A673 (cell line): ENCODE measurements around the gene EXOC3L4. TPM values are rescaled to one million over a fixed set of nuclear protein-coding genes. Genes with fewer than 3 reads are reported as not detected.

Experiments
- BruUV-seq: library from RNA; stranded (reverse); fragments of 400-500 nt; replicated peaks from 2 replicates; lab custom pipeline; 2021; lab: Mats Ljungman, UMichigan
- CTCF ChIA-PET: fragments of 300-600 bp; sonication (Branson Sonifier 250); formaldehyde crosslinking; loops from one replicate; lab custom pipeline; 2022; ENCODE audit warnings: antibody characterized with exemption; lab: Charles Lee
- POLR2A ChIA-PET: fragments of 300-600 bp; sonication (Branson Sonifier 250); formaldehyde crosslinking; loops from one replicate; lab custom pipeline; 2022; ENCODE audit warnings: antibody characterized with exemption; ENCODE audit not compliant: low non-redundant PET; lab: Charles Lee
- DNase-seq: peaks from one replicate; pipeline ENCODE4 v3.0.0-alpha.2; 2015; ENCODE audit warnings: low spot score
- H3K27ac ChIP-seq: fragments of 200-600 bp; sonication (generic); 2 replicates; pipeline ENCODE4 v1.5.1; 2016; ENCODE audit warnings: mixed run types, low read depth, mild to moderate bottlenecking, mixed read lengths, antibody characterized with exemption, low read length; ENCODE audit not compliant: poor library complexity, severe bottlenecking
- H3K27me3 ChIP-seq: fragments of 200-600 bp; sonication (generic); replicated peaks from 2 replicates; pipeline ENCODE4 v1.6.1; 2017; ENCODE audit warnings: mixed run types, low read depth, mild to moderate bottlenecking, mixed read lengths, antibody characterized with exemption, low read length; ENCODE audit not compliant: insufficient read depth, poor library complexity
- H3K36me3 ChIP-seq: fragments of 200-600 bp; sonication (generic); 2 replicates; pipeline ENCODE4 v1.6.1; 2016; ENCODE audit warnings: mixed run types, mild to moderate bottlenecking, mixed read lengths, antibody characterized with exemption, low read length; ENCODE audit not compliant: insufficient read depth, poor library complexity, severe bottlenecking
- H3K4me1 ChIP-seq: fragments of 200-600 bp; sonication (generic); 2 replicates; pipeline ENCODE4 v1.6.1; 2017; ENCODE audit warnings: mixed run types, mild to moderate bottlenecking, mixed read lengths, antibody characterized with exemption, low read length; ENCODE audit not compliant: insufficient read depth, poor library complexity, severe bottlenecking
- H3K4me3 ChIP-seq: fragments of 200-600 bp; sonication (generic); 2 replicates; pipeline ENCODE4 v1.5.1; 2016; ENCODE audit warnings: low read depth, mixed run types, mild to moderate bottlenecking, mixed read lengths, low read length; ENCODE audit not compliant: poor library complexity, severe bottlenecking
- H3K9me3 ChIP-seq: fragments of 200-600 bp; sonication (generic); 2 replicates; pipeline ENCODE4 v1.6.1; 2016; ENCODE audit warnings: mixed run types, low read depth, mild to moderate bottlenecking, mixed read lengths, antibody characterized with exemption, low read length; ENCODE audit not compliant: poor library complexity, severe bottlenecking
- CTCF ChIP-seq: fragments of 300-800, 200-600 bp; sonication (generic); conservative IDR thresholded peaks from 2 replicates; pipeline ENCODE4 v1.5.1; 2017; ENCODE audit warnings: low read depth, mild to moderate bottlenecking, antibody characterized with exemption, low read length, moderate library complexity, mixed read lengths
- EZH2 ChIP-seq: fragments of 200-600 bp; sonication (generic); IDR thresholded peaks from 2 replicates; pipeline ENCODE4 v1.6.1; 2017; ENCODE audit warnings: borderline replicate concordance, low read depth, mild to moderate bottlenecking, mixed read lengths, antibody characterized with exemption, low read length; ENCODE audit not compliant: poor library complexity, severe bottlenecking
- intact Hi-C: fragments of 100-400 bp; cut with micrococcal nuclease; formaldehyde crosslinking; loops from one replicate; pipeline ENCODE4 v1.10.0; 2022; ENCODE audit not compliant: unreplicated experiment
- total RNA-seq: library from RNA; stranded (reverse); gene quantifications from 2 replicates; pipeline ENCODE4 v1.2.3, GENCODE V29; 2021

EXOC3L4 gene
- total RNA-seq, 1 experiment from 2014 or later = not detected

DNA sequence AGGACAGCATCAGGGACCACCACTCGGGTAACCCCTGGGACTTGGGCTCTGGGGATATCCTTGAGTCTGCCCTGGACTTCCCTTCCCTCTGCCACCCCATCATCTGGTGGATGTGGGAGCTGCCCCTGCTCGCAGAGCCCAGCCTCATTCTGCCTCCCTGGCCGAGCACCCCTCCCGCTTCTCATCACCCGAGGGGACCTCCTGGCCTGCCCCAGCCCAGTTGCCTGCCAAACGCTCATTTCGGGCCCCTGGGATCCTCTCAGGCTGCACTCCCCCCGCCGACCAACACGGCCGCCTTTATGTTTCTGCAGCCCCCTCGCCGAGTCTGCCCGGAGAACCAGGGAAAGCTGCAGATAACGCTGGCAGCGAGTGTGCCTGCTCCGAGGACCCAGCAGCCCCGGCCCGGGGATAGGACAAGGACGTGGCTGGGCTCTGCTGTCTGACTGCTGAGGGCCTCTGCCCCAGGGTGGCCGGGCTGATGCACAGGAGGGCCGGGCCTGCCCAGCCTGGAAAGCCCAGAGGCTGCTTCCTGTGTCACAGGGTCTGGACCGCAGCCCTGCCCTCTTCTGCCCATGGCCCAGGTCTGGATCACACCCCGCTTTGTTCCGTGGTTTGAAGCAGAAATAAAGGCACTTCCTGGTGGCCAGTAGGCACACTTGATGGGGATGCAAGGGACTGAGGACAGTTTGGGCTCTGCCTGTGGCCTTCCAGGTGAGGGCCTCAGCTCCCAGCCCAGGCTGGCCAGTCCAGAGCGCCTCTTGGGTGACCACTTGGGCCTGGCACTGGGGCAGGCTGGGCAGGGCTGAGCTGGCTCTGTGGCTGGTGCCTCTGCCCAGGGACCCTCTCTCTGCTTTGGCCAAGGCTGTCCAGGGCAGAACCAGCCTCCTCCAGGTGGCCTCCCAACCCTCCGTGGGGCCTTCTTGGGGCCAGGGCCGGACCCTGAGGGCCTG lies 4.9 kb upstream of the EXOC3L4 start:
- no peak for TF ChIP-seq CTCF
- TF ChIP-seq EZH2 = no peak
- CTCF ChIA-PET = no interaction called here
- no peak for DNase-seq
- POLR2A ChIA-PET = no interaction called here
- no TSS peak for BruUV-seq
- Histone ChIP-seq H3K36me3 (no peaks in the 10 kb centered on the region), H3K27me3 (no peaks in the 10 kb centered on the region), H3K4me1 (peaks cover 3% of the 10 kb centered on the region), H3K4me3 (no peak overlapping the region), H3K27ac (no peak overlapping the region), H3K9me3 (no peaks in the 10 kb centered on the region)
- intact Hi-C loops = no loop called here

GRCh38 chr14:103090481-103091020 lies 4.0 kb upstream of the EXOC3L4 start:
- DNase-seq = no peak
- TF ChIP-seq CTCF (no peak), EZH2 (no peak)
- Histone ChIP-seq H3K27ac (no peak overlapping the region), H3K9me3 (no peaks in the 10 kb centered on the region), H3K4me3 (peak overlapping the region; percentile 46), H3K27me3 (no peaks in the 10 kb centered on the region), H3K36me3 (no peaks in the 10 kb centered on the region), H3K4me1 (peaks cover 3% of the 10 kb centered on the region)
- BruUV-seq = no TSS peak
- POLR2A ChIA-PET = no interaction called here
- CTCF ChIA-PET = interaction anchor here (0.9 kb wide), 1 partner anchor 14 kb away, joined by 3 read pairs; no protein-coding TSS in a partner anchor
- intact Hi-C loops = no loop called here

DNA sequence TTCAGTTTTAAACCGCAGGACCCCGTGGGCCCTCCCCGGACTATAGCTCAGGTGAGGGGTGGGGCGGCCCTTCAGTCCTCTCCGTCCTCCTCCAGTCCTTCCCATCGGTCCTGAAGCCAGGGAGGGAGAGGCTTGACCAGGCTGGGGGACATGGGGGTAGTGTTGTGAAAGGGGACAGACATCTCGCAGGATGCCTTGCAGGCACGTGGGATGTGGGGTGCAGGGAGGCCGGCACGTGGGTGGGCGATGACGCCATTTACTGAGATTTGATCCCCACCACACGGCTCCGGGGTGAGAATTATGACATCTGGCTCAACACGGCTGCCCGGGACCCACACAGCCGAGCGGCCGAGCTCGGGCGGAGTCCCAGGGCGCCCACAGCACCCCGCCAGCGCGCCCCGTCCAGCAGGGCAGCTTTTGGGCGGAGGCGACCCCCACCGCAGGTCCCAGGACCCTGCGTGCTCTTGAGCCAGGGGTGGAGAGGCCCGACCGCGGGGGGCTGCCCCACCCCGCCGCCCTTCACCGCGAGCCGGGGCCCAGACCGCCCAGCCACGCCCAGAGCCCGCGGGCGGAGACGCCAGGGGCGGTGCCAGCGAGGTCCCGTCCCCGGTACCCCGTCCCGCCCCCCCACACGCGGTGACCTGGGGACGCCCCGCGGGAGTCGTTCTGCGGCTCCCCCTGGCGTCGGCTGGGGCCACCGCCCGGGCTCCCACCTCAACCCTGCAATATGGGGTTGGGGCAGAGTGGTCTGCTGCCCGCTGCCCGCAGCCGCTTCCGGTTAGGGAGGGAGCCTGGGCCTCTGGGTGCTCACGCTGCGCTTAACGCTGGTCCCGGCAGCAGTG lies 3.3 kb upstream of the EXOC3L4 start:
- POLR2A ChIA-PET = no interaction called here
- no TSS peak for BruUV-seq
- no peaks in the 10 kb centered on the region for H3K27me3 ChIP-seq
- no peak for TF ChIP-seq EZH2
- peak; percentile 57 for TF ChIP-seq CTCF
- no peaks in the 10 kb centered on the region for H3K9me3 ChIP-seq
- peak; percentile 67 for DNase-seq
- intact Hi-C loops = no loop called here
- CTCF ChIA-PET = interaction anchor here (0.9 kb wide), 1 partner anchor 14 kb away, joined by 3 read pairs; no protein-coding TSS in a partner anchor
- H3K4me1 ChIP-seq = peaks cover 3% of the 10 kb centered on the region
- H3K27ac ChIP-seq = no peak overlapping the region
- peak overlapping the region; percentile 46 for H3K4me3 ChIP-seq
- H3K36me3 ChIP-seq = no peaks in the 10 kb centered on the region
